HTERT RPE-1 (cell line): ENCODE results near the gene SLC25A52.
"Not testable (repeated sequence)": the region's sequence is repeated elsewhere in the genome, so short reads cannot be mapped to it uniquely, and the experiment has no call there.

ENCODE experiments used
- in situ Hi-C: fragments of 300-500 bp; cut with MboI; formaldehyde crosslinking; loops from 4 replicates; pipeline ENCODE4 v1.14.3; 2020; ENCODE audit warnings: low sequenced_read_pairs

Gene SLC25A52, protein sequence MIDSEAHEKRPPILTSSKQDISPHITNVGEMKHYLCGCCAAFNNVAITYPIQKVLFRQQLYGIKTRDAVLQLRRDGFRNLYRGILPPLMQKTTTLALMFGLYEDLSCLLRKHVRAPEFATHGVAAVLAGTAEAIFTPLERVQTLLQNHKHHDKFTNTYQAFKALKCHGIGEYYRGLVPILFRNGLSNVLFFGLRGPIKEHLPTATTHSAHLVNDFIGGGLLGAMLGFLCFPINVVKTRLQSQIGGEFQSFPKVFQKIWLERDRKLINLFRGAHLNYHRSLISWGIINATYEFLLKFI

DNA sequence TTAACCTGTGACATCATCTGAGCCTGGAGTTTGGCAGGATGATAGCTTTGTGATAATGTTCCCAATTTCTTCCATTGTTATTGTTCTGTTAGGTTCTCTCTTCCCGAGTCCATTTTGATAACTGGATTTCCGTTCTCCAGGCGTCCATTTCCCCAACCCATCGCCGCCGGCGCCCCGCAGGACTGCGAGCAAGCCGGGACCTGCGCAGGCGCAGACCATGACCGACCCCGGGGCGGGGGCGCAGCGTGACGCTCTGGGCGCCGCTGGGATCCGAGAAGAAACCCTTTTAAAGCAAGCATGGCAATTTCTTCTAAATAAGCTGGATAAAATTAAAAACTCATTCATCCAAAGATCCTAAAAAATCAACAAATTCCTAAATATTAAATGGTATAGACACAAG lies at the start of gene SLC25A52:
TSS of gene SLC25A52 (minus strand) at position 186 of the 400 bp plus-strand sequence. CDS start 219 bp downstream, outside the sequence.
- in situ Hi-C loops: no loop called here

DNA sequence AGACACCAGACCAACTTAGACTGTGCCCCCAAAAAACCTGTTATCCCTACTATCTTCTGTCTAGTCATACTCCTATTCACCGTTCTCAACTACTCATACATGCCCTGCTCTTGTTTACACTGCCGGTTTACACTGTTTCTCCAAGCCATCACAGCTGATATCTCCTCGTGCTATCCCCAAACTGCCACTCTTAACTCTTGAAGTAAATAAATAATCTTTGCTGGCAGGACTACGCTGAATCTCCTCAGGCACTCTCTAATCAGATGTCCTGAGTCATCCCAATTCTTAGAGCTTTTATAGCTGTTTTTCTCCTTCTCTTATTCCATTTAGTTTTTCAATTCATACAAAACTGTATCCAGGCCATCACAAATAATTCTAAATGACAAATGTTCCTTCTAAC lies 48.4 kb upstream of the SLC25A52 start:
- in situ Hi-C loops: not testable (repeated sequence)

DNA sequence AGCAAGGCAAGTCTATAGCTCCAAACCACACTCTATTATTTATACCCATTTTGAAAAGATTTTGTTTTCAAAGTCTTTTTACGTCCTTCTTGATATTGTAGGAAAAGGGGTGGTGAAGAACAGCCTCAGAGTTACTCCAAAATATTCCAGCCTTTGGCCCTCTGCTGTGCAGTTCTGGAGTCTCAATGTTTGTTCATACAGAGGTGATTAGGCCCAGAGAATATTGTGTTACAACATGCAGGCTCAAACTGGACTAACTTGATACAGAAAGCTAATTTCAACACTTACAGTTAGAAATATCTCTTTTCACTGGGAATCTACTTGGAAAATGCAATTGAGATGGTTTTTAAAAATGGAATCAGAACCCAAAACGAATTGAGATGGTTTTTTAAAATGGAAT lies 40.4 kb upstream of the SLC25A52 start:
- in situ Hi-C loops: no loop called here

DNA sequence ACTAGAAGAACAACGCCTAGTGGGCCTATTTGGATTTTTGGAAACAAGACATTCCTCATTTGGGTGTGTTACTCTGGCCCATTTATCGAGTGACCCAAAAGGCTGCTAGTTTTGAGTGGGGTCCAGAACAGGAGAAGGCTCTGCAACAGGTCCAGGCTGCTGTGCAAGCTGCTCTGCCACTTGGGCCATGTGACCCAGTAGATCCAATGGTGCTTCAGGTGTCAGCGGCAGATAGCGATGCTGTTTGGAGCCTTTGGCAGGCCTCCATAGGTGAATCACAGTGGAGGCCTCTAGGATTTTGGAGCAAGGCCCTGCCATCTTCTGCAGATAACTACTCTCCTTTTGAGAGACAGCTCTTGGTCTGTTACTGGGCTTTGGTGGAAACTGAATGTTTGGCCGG lies 38.6 kb upstream of the SLC25A52 start:
- in situ Hi-C loops: not testable (repeated sequence)

DNA sequence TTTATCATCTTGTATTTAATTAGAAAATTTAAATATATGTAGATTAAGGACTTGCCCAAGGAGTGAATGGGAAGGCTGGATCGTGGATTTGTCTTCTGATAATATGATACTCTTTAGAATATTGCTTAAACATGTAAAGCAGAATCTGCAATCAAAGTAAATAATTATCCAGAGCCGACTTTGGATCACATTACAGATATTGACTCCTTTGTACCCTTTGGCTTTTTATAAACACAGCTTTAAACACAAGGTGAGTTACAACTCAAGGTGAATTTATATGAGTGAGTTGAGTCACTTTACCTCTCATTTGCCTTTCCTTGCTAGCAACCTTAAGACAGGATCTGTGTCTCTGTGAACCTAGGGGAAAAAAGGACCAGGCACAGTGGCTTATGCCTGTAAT lies 37.7 kb upstream of the SLC25A52 start:
- in situ Hi-C loops: no loop called here

DNA sequence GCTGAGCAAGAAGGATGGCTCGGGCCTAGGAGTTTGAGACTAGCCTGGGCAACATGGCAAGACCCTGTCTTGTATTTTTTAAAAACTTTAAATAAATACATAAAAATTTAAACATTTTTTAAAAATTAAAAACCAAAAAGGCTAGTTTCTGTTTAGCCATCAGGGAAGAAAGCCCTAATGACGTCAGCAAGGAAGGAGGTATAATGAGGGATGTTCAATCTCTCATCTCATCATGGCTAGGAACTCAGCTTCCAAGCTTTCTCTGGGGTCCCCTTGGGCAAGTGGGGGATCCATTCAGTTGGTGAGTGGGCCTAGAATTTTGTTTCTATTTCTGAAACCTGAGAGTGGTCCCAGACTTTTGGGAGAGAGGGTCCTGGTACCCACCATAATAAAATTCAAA lies 35.1 kb upstream of the SLC25A52 start:
- in situ Hi-C loops: no loop called here

DNA sequence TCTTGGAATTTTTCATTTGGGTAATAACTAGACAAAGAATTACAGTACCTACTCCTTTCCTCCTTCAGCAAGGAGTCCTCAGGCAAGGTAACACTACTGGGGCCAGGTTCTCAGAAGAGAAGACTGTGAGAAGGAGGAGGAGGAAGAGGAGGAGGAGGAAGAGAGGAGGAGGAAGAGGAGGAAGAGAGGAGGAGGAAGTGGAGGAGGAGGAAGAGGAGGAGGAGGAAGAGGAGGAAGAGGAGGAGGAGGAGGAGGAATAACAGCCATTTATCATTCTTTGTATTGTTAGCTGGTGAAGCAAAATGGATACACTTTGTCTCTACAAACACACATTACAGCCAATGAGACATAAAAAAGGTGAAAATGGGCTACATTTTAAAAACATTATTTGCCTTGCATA lies 32.9 kb upstream of the SLC25A52 start:
- in situ Hi-C loops: no loop called here

DNA sequence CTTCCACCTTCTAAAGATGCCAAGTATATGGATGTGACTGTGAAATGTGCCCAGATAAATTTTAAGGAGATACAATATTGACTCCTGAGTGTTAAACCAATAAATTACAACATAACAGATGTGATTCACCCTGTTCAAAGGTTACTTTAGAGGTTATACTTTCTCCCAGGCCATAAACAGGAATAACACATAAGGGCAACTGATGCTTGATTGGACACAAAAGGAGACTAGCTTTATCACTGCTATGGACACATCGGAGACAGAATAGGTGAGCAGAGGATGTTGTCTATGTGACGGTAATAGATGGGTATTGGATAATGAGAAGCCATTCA lies 31.9 kb upstream of the SLC25A52 start:
- in situ Hi-C loops: no loop called here

DNA sequence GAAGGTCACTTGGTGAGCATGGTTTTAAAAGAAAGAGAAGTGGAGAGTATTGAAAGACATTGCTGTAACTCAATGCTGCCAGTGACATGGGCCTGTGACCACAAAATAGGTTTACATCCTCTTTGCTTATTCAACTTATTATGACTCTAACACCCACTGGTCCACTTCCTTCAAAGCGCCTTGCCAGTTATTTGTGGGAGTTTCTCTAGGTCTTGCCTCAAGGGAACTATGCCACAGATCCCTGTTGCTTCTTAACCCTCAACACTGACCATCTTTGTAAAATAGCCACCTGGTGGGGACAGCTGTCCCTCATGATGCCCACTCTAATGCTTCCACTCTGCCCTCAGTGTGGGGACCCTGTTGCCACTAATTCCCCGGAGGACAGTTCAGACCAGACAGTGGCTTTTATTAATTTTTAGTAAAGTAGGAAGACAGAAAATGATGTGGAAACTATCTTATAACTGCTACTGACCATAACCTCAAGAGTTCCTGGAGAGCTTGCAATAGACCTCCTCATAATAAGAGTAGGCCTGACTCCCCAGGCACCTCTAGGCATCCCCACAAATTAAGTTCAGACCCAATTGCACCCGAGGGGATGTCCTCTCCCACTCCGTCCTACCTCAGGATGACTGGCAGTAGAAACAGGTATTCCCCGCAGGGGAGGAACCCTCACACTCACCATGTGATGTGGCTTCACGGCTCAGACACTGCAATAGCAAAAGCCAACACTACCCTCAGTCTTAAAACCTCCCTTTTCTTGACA lies 31.3 kb upstream of the SLC25A52 start:
- in situ Hi-C loops: no loop called here

DNA sequence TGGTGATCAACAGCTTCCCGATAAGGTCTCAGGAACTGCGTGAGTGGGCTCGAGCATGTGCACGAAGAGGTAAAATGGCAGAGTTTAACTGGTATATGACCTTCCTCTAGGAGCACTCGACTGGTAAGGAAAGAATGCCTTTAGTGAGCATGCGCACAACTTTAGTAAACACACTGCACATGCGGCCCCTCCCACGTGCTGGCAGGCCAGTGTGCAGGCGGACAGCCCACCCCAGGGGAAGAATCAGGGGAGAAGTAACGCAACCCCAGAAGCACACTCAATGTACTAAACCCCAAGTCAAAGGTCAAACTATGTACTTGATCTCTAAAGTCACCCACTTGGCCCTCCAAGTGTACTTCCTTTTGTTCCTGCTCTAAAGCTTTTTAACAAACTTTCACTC lies 28.7 kb upstream of the SLC25A52 start:
- in situ Hi-C loops: no loop called here

DNA sequence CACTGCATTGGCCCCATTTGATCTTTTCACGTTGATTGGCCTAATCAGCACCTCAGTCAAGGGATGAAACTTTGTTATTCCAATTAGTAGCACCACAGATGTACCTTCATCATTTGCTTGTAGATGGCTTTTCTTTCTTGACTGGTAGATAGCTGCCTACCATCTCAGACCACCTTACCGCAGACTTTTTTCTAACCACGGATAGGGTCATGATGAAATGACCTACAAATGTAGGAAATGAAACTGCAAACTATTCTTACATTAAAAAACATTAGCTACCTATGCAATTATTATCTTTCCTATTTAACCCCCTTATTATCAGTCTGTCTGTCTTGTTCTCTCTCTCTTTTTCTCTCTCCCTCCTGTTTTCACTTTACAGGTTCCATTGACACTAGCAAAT lies 22.4 kb upstream of the SLC25A52 start:
- in situ Hi-C loops: no loop called here

DNA sequence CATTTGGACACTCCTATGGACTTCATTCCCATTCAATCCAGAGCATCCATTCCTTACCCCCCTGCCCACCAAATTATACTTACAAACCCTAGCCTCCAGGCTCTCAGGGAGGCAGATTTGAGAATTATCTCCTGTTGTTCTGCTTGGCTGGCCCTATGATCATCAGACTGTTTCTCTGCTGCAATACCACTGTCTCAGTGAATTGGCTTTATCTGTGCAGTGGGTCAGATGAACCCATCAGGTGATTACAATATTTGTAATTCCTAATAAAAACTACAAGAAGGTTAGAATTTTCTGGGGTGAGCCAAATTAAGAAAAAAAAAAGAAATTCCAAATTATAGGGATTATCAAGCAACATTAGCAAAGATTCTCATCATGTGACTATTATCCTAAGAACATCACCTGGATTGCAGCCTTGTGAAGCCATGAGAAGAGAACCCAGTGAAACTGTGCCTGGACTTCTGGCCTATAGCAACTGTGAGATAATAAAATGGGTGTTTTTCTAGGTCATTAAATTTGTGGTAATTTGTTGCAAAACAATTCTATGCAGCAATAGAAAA lies 17.8 kb upstream of the SLC25A52 start:
- in situ Hi-C loops: no loop called here

DNA sequence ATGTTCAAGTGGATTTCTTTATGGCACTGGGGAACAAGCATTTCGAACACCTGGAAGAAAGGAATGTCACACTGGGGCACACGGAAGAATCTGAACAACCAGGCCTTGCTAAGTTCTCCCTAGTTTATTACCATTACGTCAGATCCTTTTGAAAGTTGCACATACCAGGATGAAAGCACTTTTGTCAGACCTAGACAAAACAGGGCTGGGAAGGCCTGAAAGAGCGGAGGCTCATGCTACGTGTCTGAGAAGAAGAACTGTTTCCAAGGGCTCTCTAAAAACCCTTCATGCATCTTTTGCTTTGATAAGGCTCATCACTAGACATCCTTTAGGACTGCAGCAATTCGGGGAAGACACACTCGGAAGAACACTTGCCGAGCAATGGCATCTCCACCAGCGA lies 15.4 kb upstream of the SLC25A52 start:
- in situ Hi-C loops: no loop called here

DNA sequence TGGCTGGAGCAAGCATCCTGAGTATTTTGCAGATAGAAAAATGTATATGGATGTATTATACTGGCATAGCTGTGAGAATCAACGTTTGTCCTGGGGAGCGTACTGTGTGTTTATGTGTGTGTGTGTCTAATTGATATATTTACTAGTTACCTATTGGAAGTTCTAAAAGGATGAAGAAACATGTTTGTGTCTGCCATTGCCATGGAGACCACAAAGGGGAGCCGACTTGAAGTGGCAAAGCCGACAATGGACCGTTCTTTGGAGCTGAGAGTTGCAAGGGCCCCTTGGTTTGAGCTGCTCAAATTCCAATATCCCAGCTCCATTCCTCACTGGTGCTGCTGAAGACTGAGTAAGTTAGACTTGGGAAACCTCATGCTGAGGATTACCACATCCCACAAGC lies 14.3 kb upstream of the SLC25A52 start:
- in situ Hi-C loops: no loop called here

DNA sequence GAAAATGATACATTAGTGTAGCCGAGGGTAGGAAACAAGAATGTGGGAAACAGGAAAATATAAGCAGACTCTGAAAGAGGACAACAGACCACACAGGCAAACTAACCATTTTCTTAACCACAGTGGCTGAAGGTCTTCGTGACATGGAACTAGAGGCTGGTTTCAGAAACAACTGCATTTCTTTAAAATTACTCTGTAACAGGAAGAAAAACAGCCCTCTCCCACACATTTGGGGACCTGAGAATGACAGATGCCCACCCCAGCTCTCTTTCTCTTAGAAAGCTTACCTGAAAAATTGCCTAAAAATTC lies 13.8 kb upstream of the SLC25A52 start:
- in situ Hi-C loops: no loop called here

DNA sequence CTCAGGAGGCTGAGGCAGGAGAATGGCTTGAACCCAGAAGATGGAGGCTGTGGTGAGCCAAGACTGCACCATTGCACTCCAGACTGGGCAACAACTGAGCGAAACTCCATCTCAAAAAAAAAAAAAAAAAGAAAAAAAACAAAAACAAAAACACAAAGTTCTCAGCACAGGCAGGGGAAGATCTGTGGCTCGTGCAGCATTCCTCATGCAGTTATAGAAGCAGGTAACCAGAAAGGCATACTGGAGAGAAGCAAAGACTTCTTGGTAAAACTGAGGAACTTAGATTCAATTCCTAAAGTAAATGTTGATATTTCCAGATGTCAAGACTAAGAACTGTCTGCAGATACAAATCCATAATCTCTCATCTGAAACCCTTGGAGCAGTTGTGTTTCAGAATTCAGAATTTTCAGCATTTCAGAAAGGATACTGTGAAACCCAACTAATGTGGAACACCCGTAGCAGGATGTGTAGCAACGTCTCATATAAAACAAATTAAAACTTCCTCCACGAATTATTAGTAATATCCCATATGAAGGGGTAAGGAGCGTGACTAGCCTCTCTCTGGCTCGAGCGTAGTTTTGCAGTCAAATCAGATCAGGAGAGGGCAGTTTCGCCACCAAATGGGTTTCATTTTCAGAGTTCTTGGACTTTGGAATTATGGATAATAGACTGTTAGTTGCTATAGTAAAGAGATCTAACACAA lies 13.2 kb upstream of the SLC25A52 start:
- in situ Hi-C loops: no loop called here

DNA sequence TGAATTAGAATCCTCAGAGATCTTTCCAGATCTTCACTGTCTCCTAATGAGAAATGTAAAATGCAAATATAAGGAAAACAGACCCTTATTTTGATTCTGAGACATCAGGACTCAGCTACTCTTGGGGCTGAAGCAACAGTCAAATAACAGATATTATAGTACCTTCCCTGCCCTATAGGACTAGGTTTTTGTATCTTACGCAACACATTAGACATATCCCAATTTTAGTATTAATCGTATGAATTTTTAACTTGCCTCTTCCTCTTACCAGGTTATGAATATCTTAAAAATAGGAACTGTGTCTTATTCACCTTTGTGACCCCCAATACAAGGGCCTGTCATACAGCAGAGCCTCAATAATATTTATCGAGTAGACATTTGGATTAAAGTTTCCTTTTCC lies 12.0 kb upstream of the SLC25A52 start:
- in situ Hi-C loops: no loop called here

DNA sequence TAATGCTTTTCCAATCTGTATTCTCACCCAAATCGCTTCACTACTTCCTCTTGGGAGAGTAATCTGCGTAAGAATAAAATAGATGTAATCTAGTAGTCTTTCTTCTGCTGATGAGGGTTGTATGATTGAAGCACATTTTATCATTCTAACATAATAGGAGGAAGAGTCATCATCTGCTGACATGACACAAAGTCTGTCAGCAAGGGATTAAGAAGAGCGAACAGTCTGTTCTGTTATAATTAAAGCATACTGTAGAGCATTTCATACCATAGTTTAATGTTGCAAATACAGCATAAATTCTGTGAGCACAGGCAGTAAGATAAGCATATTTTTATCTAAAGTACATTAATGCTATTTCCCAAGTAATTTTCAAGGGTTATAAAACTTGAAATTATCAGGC lies 10.4 kb downstream of the SLC25A52 start:
- in situ Hi-C loops: no loop called here

DNA sequence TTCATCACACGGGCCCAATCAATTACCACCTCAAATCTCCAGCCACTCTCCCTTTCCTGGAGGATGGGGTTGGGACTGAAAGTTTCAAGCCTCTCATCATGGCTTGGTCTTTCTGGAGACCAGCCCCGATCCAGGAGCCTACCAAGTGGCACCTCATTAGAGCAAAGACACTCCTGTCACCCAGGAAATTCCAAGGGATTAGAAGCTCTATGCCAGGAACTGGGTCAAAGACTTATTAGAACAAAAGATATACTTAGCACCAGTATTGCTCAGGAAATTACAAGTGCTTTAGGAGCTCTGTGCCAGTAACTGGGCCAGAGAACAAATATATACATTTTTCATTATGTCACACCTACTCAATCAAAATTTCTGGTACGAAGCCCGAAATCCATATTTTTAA lies 14.3 kb downstream of the SLC25A52 start:
- in situ Hi-C loops: no loop called here

DNA sequence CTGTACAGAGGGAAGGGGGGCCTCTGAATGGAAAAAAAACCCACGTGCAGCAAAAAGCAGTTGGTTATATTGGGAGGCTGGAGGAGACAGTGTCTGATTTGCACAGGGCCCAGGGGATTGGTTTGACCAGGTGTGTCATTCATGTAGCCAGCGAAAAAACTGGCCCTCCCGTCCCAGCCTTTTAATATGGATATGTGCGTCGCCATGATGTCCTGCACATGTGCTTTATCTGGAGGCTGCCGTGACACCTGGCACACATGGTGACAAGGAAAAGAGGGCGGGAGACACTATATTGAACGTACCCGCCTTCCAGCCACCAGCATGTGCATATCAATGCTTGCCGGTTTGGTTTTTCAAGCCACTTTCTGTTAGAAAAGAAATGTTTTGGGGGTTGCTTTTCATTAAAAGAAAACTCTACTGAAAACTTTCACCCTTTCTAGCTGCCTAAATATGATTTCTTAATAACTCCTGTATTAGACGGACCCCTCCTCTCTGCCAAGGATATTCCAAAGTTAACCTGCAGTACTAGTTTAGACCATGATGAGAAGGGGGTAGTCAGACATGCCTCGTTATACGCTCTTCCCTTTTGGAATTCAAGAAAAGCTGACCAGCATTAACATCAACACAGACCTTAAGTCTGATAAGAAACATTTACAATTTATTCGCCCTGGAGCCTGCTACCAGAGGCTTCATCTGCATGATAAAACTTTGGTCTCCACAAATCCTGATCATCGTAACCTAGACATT lies 16.2 kb downstream of the SLC25A52 start:
- in situ Hi-C loops: no loop called here

DNA sequence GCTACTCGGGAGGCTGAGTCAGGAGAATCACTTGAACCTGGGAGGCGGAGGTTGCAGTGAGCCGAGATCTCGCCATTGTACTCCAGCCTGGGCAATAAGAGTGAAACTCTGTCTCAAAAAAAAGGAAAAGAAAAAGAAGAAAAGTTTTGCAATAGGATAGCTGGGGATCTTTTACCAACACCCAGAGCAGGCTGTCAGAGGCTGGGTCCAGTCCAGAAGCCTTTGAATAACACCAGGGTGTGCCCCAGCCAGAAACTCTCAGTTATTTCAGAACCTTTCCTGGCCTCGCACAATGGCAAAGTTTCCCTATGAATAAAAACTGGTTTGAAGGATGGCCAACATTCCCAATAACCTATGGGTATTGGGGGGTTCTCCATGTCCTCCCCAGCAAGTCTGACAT lies 17.1 kb downstream of the SLC25A52 start:
- in situ Hi-C loops: not testable (repeated sequence)
